ENCODE data around the gene ATP11A.
"Not testable (repeated sequence)": the region's sequence is repeated elsewhere in the genome, so short reads cannot be mapped to it uniquely, and the experiment has no call there.

ATP11A gene

DNA sequence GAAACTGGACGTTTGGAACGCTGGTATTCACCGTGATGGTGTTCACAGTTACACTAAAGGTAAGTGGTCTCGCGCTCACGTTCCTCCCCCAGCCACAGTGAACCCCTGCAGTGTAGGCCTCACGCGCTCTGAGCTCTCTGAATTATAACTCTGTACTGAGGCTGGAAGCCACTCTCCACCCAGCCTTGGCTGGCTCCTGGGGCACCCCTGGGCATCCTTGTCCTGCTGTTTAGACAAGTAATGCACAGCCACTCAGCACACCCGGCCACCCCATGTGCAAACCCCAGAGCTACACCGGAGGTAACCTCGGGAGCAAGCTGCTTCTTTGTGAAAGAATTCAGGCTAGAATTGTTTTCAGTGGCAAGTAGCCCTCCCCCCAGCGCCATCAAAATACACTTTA is 181.9 kb downstream of the ATP11A start:
- DNase-seq: no peak

DNA sequence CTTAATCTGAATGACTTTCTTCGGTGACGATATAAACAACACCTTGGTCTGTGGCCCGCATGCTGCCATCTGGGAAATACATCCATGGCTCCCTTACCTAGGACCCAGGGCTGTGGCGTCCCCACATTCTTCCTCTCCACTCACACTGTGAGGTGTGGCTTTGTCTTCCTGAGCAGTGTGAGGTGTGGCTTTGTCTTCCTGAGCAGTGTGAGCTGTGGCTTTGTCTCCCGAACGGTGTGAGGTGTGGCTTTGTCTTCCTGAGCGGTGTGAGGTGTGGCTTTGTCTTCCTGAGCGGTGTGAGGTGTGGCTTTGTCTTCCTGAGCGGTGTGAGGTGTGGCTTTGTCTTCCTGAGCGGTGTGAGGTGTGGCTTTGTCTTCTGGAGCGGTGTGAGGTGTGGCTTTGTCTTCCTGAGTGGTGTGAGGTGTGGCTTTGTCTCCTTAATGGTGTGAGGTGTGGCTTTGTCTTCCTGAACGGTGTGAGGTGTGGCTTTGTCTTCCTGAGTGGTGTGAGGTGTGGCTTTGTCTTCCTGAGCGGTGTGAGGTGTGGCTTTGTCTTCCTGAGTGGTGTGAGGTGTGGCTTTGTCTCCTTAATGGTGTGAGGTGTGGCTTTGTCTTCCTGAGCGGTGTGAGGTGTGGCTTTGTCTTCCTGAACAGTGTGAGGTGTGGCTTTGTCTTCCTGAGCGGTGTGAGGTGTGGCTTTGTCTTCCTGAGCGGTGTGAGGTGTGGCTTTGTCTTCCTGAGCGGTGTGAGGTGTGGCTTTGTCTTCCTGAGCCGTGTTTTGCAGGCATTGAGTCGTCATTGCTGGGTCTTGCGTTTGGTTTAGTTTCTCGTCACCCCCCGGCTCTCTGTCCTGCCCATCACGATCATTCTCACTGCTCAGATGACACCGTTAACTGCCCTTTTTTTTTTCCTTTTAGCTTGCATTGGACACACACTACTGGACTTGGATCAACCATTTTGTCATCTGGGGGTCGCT is 183.1 kb downstream of the ATP11A start:
- not testable (repeated sequence) for DNase-seq

DNA sequence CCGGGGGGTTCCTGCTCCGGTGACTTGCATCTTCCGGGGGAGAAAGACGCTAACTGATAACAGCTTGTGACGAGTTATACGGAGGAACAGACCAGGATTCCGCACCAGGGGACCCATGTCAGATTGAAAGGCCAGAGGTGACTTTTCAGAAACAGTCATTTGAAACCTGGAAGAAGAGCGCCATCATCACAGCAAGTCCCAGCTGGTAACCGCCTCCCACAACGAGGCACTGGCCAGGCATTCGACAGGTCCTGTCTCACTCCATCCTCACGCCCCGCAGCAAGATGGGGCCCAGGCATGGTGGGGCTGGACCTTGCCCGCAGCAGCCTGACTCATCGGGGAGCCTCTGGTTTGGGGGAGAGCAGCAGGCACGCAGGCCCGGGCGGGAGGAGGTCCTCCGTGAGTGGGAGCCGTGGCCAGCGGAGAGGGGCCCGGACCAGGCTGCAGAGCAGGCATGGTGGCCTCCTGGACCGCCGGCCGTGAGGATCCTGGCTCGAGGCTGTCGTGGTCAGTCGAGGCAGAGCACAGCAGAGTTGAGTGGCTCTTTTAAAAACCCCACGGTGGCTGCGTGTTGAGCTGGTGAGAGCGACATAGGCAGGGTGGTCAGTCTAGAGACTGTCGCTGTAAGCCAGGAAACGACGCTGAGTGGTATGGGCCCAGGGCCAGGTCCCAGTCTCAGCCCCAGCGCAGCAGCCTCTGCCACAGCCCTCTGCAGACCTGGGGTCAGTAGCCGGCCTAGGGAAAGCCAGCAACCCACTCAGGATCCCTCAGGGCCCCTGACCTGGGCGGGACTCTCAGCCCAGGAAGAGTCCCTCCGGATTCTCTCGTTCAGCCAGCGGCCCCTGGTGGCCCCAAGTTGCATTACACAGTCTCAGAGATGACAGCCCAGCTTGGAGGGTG is 184.3 kb downstream of the ATP11A start:
- no peak for DNase-seq

DNA sequence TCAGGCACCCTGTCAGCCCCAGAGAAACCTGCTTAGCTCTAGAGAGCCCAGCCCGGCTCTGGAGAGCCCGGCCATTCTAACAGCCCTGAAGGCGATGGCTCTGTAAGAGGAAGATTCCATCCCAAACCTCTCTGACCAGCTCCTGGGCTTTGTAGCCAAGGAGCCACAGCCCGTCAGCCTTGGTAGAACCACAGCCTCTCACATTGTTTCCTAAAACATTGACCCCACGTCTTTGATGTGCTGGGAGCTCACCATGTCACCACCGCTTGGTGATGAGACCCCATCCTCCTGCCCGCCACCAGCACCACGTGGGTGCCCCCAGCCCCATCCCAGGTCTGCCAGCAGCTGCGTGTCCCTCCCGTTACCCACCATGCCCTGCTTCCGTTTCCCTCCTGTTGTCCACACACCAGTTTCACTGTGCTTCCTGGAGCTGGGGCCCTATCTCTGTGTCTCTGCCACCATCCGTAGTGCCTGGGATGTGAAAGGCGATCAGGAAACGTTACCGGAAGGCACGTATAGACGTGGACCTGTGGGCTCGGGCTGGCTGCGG is 185.0 kb downstream of the ATP11A start:
- no peak for DNase-seq

DNA sequence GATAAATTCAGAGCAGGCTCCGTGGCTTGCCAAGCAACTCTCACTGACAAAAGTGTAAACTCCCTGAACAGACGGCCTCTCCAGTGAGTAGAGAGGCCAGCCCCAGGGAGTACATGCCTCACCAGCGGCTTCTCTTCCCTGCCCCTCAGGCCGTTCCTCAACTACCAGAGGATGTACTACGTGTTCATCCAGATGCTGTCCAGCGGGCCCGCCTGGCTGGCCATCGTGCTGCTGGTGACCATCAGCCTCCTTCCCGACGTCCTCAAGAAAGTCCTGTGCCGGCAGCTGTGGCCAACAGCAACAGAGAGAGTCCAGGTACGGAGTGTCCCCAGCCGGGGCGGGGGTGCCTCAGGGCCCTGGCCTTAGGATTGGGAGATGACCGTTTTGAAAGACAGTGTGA is 185.8 kb downstream of the ATP11A start:
- DNase-seq: no peak

DNA sequence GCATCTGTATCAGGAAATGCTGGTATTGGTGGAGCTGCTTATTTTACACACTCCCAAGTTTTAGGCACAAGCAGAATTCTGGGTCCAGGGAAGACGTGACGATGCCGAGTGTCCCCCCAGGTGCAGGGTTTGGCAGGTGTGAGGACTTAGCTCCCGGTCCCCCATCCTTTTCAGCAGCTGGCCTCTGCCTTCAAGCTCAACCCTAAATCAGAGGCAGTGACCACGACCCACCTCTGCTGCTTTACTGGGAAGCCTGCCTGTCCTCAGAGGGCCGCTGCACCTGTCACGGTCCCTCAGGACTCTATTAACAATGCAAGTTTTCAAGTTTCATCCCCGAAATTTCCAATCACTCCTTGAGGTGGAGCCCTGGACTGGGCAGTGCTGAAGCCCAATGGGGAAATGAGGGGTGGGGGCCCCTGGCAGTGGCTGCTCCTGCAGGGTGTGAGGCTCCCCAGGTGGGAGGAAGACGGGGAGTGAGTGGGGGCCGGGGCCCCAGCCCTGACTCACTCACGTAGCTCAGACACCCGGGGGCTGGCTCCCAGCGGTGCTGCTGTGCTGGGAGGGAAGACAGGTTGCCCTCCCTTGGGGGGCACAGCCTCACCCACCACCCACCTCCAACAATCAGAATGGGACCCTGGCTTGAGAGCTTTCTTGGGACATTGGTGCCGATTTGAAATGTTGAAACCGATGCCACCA is 186.6 kb downstream of the ATP11A start:
- no peak for DNase-seq

DNA sequence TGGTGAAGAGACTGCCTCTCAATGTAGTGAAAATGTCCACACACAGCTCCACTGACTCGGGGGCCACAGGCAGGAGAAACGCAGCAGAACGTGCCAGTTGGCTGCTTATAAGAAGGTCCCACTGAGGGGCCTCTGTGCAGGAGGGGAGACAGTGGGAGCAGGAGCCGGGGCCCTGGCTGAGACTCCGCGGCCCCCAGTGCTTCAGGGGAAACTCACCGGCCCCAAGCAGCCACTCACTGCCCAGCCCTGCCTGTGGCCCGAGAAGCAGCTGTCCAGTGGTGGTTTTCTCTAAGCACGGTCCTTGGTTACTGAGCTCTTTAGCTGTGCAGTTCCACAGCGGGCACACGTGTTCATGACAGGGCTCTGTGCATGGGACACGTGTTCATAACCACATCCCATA is 187.2 kb downstream of the ATP11A start:
- DNase-seq: no peak

DNA sequence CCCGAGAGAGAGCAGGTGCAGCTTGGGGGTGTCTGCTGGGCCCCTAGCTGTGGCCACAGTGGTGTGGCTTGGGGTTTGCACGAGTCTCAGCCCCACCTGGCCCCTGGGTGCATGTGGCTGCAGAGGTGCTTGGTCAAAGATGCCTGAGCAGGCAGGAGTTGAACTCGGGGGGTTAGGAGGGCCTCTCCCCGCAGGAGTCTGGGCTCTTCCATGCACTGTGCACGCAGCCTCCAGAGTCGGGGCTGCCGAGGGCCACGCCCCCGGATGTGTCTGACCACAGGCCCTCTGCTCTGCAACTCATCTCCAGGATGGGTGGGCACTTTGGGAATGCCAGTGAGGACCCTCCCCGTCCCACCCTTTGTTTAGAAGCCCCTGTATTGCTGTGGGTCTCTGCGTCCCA is 187.7 kb downstream of the ATP11A start:
- DNase-seq: no peak

DNA sequence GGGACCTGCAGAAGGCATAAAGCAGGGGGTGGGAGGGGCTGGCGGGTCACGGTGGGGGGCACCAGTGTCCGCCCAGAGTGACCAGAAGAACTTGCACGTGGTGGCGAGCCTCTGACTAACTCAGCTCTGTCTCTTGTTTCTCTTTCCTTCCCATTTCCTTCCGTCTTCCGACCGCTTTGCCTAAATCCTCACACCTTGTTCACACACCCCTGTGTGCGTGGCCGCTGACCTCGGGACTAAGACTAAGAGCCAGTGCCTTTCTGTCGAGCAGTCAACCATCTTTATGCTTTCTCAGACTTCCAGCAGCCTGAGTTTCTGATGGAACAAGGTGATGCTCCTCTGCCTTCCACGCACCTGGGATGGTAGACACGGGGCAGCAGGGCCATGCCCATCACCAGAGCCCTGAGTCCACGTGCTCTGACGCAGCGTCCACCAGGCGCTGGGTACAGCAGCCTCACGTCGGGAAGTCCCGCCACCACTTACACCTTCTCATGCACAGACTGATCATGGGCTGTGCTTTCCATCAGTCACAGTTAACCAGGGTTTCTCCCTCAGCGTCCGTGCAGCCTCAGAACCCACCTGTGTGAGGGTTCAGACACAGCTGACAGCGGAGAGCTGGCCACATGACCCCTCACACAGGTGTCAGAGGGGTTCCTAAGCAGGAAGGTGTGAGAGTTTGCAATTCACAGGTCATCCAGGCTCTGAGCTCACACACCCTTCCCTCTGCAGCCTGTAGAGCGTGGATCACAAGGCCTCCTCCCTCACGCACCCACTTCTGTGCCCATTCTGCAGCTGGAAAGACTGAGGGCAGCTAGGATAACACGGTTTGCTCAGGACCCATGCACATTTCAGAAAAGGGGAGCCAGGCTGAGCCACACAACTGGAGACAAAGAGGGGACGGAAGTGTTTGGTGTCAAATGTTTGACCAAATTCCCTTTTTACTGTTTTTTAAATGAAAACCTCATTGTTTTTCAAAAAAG is 188.4 kb downstream of the ATP11A start:
- no peak for DNase-seq

DNA sequence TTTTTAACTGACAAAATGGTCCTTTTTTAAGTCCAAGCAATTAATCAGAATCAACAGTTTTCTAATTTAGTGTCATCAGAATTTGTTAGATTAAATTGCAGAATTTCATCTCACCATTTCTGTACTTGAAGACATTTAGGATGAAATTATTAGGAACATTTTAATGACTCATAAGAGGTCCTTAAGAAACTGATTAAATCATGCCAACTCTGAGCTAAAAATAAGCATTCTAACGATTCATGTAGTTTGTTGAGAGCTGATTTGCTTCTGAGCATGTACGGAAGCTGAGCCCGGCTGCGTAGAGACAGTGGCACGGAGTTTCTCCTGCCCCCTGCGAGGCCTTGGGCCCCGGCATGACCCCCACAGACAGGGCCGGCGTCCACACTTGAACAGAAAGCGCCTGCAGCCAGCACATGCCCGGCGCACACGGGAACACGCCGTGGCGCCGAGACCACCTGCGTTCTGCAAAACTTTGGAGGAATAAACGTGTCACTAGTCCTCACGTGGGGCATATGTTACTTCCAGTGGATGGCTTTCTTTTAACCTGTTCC is 189.5 kb downstream of the ATP11A start:
- DNase-seq: no peak

DNA sequence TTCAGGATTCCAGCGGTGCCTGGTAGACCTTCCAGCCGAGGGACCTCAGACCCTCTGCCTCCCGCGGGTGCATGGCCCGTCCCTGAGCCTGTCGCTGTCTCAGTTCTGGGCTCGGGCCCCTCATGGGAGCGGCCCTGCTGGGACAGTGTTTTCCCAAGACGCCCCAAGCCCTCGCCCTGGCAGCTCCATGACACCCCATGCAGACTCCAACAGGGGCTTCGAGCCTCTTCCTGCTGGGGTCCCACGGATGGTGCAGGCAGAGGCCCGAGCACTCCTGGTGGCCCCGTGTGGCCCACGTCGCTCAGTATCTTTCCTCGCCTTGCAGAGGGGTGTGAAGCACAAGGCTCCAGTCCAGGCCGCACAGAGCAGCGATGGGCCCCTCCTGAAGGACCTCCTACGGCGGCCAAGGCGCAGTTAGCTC is 190.4 kb downstream of the ATP11A start:
- DNase-seq: no peak

DNA sequence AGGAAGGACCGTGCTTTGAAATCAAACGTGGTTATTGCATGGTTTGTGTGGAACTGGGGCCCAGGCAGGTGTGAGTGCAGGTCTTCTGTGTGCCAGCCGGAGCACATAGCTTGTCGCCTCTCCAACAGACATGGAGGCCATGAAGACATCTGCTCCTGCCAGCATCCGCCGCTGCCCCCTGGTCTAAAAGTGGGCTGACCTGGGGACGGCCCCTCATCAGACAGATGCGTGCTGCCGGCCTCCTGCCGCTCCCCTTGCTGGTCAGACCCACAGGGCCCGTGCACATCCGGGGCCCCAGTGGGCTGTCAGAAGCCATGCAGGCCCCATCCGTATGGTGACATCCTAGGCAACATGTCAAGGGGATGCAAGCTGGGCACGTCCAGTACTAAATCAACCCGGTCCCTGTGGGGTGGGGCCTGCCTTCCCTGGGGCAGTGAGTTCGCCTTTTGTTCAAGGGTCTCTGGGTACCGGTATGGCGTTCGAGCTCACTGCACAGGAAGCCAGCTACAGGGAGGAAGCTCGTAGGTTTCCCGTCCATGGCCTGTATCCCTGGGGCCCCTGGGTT is 191.2 kb downstream of the ATP11A start:
- no peak for DNase-seq

DNA sequence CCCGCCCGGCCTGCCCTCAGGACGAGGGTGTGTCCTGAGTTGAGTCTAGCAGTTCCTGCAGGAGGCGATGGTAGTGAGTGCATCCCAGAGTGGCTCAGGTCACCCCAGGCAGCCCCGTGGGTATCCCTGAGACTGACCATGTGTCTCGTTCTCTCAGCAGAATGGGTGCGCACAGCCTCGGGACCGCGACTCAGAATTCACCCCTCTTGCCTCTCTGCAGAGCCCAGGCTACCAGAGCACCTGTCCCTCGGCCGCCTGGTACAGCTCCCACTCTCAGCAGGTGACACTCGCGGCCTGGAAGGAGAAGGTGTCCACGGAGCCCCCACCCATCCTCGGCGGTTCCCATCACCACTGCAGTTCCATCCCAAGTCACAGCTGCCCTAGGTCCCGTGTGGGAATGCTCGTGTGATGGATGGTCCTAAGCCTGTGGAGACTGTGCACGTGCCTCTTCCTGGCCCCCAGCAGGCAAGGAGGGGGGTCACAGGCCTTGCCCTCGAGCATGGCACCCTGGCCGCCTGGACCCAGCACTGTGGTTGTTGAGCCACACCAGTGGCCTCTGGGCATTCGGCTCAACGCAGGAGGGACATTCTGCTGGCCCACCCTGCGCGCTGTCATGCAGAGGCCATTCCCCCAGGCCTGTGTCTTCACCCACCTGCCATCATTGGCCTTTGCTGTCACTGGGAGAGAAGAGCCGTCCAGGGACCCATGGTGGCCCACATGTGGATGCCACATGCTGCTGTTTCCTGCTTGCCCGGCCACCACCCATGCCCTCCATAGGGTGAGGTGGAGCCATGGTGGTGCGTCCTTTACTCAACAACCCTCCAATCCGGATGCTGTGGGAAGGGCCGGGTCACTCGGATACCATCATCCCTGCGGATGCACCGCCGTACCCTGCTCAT is 192.1 kb downstream of the ATP11A start:
- DNase-seq: no peak

DNA sequence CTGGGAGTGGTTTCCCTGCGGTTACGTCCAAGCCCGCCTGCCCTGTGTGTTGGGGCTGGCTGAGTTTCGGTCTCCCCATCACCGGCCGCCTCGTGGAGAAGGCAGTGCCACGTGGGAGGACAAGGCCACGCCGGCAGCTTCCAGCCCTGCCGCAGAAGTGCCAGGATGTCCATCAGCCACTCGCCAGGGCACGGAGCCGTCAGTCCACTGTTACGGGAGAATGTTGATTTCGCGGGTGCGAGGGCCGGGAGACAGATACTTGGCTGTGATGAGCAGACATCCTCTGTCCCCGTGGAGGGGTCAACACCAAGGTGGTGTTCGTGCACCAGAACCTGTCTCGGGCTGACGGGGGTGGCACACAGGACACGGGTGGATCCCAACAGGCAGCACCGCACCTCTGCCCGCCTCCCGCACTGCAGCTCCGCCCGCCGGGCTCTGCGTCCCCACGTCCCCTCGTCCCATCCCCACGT is 192.8 kb downstream of the ATP11A start:
- no peak for DNase-seq

DNA sequence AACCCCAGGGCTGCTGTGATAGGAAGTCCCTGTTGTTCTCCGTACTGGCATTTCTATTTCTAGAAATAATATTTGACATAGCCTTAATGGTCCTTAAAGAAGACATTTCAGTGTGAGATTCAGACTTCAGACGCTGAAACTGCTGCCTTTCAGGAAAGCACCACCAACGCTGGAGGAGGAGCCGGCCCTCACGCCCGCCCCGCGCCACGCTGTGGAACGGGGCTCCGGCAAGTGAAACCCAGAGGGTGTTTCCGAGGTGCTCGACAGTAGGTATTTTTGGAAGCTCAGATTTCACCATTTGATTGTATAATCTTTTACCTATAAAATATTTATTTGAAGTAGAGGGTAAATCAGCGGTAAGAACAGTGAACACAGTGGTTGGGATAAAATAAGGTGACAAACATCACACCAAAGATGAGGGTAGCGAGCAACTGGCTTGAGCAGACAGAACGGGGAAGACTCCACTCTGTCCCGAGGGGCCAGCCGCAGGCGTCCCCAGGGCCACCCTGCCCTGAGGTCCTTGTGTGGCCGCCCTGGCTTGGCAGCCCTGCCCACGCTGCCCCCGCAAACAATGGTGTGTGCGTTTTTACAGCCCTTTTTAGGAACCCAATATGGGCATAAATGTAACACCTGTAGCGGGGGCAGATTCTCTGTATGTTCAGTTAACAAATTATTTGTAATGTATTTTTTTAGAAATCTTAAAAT is 193.6 kb downstream of the ATP11A start:
- no peak for DNase-seq

DNA sequence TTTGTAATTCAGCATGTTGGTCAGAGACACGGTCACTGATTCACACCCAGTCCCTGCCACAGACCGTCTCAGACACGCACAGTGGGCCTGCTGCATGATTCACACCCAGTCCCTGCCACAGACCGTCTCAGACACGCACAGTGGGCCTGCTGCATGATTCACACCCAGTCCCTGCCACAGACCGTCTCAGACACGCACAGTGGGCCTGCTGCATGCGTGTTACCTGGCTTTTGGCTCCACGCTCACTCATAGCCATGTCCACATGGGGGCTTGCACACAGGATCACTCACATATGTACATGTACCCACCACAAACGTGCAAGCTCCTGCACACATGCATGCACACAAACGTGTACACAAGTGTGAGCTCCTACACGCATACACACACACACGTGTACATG is 194.9 kb downstream of the ATP11A start:
- DNase-seq: not testable (repeated sequence)

DNA sequence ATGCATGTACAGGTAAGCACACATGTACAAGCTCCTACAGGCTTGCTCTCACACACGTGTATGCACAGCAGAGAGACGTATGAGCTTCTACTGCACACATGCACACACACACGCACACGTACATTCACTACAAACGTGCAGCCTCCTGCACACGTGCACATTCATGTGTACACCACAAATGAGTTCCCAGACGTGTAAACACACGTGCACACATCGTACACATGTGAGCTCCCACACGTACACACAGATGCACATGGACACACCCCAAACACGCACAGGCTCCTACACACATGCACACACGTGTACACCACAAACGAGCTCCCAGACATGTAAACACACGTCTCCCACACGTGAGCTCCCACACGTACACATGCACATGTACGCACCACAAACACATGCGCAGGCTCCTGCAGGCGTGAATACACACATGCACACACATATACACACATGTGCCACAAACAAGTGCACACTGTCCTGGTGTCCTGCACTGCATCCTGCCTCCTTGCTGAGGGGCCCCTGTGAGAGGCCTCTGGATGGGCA is 195.5 kb downstream of the ATP11A start:
- no peak for DNase-seq

DNA sequence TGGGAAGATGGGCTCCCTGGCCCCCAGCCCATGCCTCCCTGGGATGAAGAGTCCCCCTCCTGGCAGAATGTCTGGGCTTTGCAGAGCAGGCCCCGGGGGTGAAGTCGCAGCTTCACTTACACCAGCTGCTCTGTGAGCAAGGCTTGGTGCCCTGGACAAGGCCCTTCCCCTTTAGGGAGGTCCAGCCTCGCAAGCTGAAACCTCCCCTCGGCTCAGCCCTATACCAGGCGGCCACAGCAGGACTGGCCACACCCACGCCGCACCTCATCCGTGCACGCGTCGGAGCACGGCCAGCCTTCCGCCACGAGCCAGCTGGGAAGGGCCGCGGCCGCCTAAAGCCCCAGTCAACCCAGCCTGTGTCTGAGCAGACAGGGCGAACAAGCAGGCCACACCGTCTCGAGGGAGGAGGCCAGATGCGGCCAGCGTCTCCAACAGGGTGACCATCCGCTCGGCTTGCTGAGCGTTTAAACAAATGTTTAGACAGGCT is 196.0 kb downstream of the ATP11A start:
- DNase-seq: peak; percentile 46
